ENCODE measurements around the gene KLK3.

DNA sequence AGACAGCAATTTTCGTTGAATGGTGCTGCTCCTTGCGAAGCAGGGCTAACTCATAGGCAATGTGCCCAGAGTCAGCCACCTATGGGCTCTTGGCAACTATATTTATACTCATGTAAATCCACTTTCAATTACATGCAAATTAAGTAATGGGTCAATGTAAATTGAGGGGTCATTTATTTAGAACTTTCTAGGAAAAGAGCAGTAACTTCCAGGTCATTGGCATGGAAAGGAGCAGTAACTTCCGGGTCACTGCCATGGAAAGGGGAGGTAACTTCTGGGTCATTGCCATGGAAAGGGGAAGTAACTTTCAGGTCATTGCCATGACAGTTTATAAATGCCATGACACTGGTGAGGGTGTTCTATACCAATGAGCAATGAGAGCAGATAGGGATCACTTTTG is 44.9 kb downstream of the KLK3 start:
- TF ChIP-seq, protein P1, sequence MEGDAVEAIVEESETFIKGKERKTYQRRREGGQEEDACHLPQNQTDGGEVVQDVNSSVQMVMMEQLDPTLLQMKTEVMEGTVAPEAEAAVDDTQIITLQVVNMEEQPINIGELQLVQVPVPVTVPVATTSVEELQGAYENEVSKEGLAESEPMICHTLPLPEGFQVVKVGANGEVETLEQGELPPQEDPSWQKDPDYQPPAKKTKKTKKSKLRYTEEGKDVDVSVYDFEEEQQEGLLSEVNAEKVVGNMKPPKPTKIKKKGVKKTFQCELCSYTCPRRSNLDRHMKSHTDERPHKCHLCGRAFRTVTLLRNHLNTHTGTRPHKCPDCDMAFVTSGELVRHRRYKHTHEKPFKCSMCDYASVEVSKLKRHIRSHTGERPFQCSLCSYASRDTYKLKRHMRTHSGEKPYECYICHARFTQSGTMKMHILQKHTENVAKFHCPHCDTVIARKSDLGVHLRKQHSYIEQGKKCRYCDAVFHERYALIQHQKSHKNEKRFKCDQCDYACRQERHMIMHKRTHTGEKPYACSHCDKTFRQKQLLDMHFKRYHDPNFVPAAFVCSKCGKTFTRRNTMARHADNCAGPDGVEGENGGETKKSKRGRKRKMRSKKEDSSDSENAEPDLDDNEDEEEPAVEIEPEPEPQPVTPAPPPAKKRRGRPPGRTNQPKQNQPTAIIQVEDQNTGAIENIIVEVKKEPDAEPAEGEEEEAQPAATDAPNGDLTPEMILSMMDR (conservative IDR thresholded peaks at IDR 0.05 in 1 of 2, IDR thresholded peaks at IDR 0.05 in 1 of 2; ENCODE audit: extremely low read depth in 1 of 2, insufficient read depth in 1 of 2, low read depth in 1 of 2, low read length in 2 of 2) = no peak
- no peak for TF ChIP-seq EZH2 (IDR thresholded peaks at IDR 0.05; ENCODE audit: borderline replicate concordance, low read length)

Data from mammary epithelial cell (primary cell).